ENCODE results near the gene FATE1. TPM values are rescaled to one million over a fixed set of nuclear protein-coding genes. Genes with fewer than 3 reads are reported as not detected.

The FATE1 gene
- total RNA-seq, 1 experiment from 2014 or later = not detected

GRCh38 chrX:151710457-151710856 lies 5.4 kb upstream of the FATE1 start:
- intact Hi-C loops (cut with micrococcal nuclease; ENCODE audit: unreplicated experiment) (loop anchor here (10.0 kb wide), 1 partner anchor 1104 kb away; no protein-coding TSS in a partner anchor), in situ Hi-C loops (cut with HindIII; ENCODE audit: low pct_unique_long_range_greater_than_20kb, low sequenced_read_pairs) (no loop called here)
- DNase-seq (ENCODE audit: low read depth, low spot score) = no peak
- BruUV-seq (replicated peaks) = no TSS peak
- ChIA-PET POLR2A (no interaction called here), CTCF (no interaction called here)
- no peaks in the 10 kb centered on the region for H3K9me3 ChIP-seq (ENCODE audit: control insufficient read depth, insufficient read depth, low read depth, low read length)
- TF ChIP-seq TCF7L2 (IDR thresholded peaks at IDR 0.05; ENCODE audit: low read depth, low read length) (no peak), POLR2AphosphoS5 (IDR thresholded peaks at IDR 0.05; ENCODE audit: low read depth, low read length) (no peak), REST (IDR thresholded peaks at IDR 0.05; ENCODE audit: insufficient read depth in 1 of 2, low read depth in 2 of 2, low read length in 1 of 2) (no peak), CTCF (IDR thresholded peaks at IDR 0.05) (no peak), SIN3A (IDR thresholded peaks at IDR 0.05; ENCODE audit: borderline replicate concordance, insufficient read depth, low read depth, low read length) (no peak)
- no peak overlapping the region for H3K27ac ChIP-seq (ENCODE audit: low read length)
- H3K4me1 ChIP-seq (ENCODE audit: control insufficient read depth, insufficient read depth, low read length) = no peaks in the 10 kb centered on the region
- H3K4me3 ChIP-seq (ENCODE audit: low read depth in 2 of 2, low read length in 2 of 2) = no peak overlapping the region
- no peak for ATAC-seq
- H3K36me3 ChIP-seq (ENCODE audit: control insufficient read depth, insufficient read depth, low read length) = no peaks in the 10 kb centered on the region
- H3K27me3 ChIP-seq (ENCODE audit: control insufficient read depth, insufficient read depth, low read length) = no peaks in the 10 kb centered on the region

GRCh38 chrX:151711154-151711553 lies 4.7 kb upstream of the FATE1 start:
- H3K4me1 ChIP-seq (ENCODE audit: control insufficient read depth, insufficient read depth, low read length) = no peaks in the 10 kb centered on the region

More at GRCh38 chrX:151711154-151711553, 4.7 kb upstream of the FATE1 start:
- Histone ChIP-seq H3K4me3 (ENCODE audit: low read depth in 2 of 2, low read length in 2 of 2) (no peak overlapping the region), H3K27ac (ENCODE audit: low read length) (no peak overlapping the region), H3K9me3 (ENCODE audit: control insufficient read depth, insufficient read depth, low read depth, low read length) (no peaks in the 10 kb centered on the region), H3K36me3 (ENCODE audit: control insufficient read depth, insufficient read depth, low read length) (no peaks in the 10 kb centered on the region), H3K27me3 (ENCODE audit: control insufficient read depth, insufficient read depth, low read length) (no peaks in the 10 kb centered on the region)
- POLR2A ChIA-PET = no interaction called here
- DNase-seq (ENCODE audit: low read depth, low spot score) = no peak
- TF ChIP-seq SIN3A (IDR thresholded peaks at IDR 0.05; ENCODE audit: borderline replicate concordance, insufficient read depth, low read depth, low read length) = no peak
- TF ChIP-seq CTCF (IDR thresholded peaks at IDR 0.05) = no peak
- TF ChIP-seq REST (IDR thresholded peaks at IDR 0.05; ENCODE audit: insufficient read depth in 1 of 2, low read depth in 2 of 2, low read length in 1 of 2) = no peak
- TF ChIP-seq POLR2AphosphoS5 (IDR thresholded peaks at IDR 0.05; ENCODE audit: low read depth, low read length) = no peak
- no peak for TF ChIP-seq TCF7L2 (IDR thresholded peaks at IDR 0.05; ENCODE audit: low read depth, low read length)
- no TSS peak for BruUV-seq (replicated peaks)
- intact Hi-C loops (cut with micrococcal nuclease; ENCODE audit: unreplicated experiment) (loop anchor here (10.0 kb wide), 1 partner anchor 1104 kb away; no protein-coding TSS in a partner anchor), in situ Hi-C loops (cut with HindIII; ENCODE audit: low pct_unique_long_range_greater_than_20kb, low sequenced_read_pairs) (no loop called here)
- no peak for ATAC-seq
- CTCF ChIA-PET = no interaction called here
